GM23338 (cell line): Measurements from ENCODE around the gene ZSCAN5B.

ENCODE experiments used
- CTCF ChIP-seq, 2 experiments: fragments of 200-600 bp in 1 of 2; sonication (generic) in 1 of 2; conservative IDR thresholded peaks; 2 replicates each; pipeline versions ENCODE4 v1.5.1 to v1.6.1; 2016 to 2017; ENCODE audit warnings: antibody characterized with exemption in 2 of 2, low read depth in 2 of 2, mild to moderate bottlenecking in 2 of 2, moderate library complexity in 1 of 2
- EZH2 ChIP-seq: fragments of 200-600 bp; sonication (generic); IDR thresholded peaks from one replicate; pipeline ENCODE4 v1.8.0; 2017; ENCODE audit warnings: antibody characterized with exemption, mild to moderate bottlenecking, low read depth; ENCODE audit not compliant: unreplicated experiment
- EZH2phosphoT487 ChIP-seq: fragments of 200-600 bp; sonication (generic); IDR thresholded peaks from one replicate; pipeline ENCODE4 v1.8.1; 2018; ENCODE audit warnings: antibody characterized with exemption; ENCODE audit not compliant: unreplicated experiment
- POLR2AphosphoS5 ChIP-seq: IDR thresholded peaks from 2 replicates; pipeline ENCODE4 v1.6.1; 2016; ENCODE audit warnings: antibody characterized with exemption, low read depth
- REST ChIP-seq: IDR thresholded peaks from one replicate; pipeline ENCODE4 v1.6.1; 2018; ENCODE audit warnings: antibody characterized with exemption; ENCODE audit not compliant: unreplicated experiment
- ZNF114 ChIP-seq: fragments of 250-450 bp; sonication (Bioruptor Pico); IDR thresholded peaks from 2 replicates; pipeline ENCODE4 v1.5.0; 2020; ENCODE audit warnings: mild to moderate bottlenecking, moderate library complexity
- ZNF331 ChIP-seq: fragments of 250-450 bp; sonication (Bioruptor Pico); IDR thresholded peaks from 2 replicates; pipeline ENCODE4 v1.5.0; 2020; ENCODE audit warnings: low read depth, mild to moderate bottlenecking, moderate library complexity
- ZNF462 ChIP-seq: fragments of 250-450 bp; sonication (Bioruptor Pico); IDR thresholded peaks from 2 replicates; pipeline ENCODE4 v1.5.0; 2020; ENCODE audit warnings: mild to moderate bottlenecking, moderate library complexity

DNA sequence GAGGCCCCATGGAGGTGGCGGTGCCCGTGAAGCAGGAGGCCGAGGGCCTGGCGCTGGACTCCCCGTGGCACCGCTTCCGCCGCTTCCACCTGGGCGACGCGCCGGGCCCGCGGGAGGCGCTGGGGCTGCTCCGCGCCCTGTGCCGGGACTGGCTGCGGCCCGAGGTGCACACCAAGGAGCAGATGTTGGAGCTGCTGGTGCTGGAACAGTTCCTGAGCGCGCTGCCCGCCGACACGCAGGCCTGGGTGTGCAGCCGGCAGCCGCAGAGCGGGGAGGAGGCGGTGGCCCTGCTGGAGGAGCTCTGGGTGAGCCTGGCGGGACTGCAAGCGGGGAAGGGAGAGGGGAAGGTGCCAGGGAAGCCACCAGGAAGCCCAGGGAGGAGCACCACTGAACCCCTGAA lies 50.7 kb downstream of the ZSCAN5B start:
- no peak for TF ChIP-seq EZH2phosphoT487
- TF ChIP-seq CTCF (conservative IDR thresholded peaks at IDR 0.05; ENCODE audit: low read depth in 2 of 2), result no peak
- TF ChIP-seq REST, result no peak
- TF ChIP-seq ZNF331, result no peak
- no peak for TF ChIP-seq POLR2AphosphoS5
- TF ChIP-seq ZNF114 (CRISPR knock-in tag), result no peak
- no peak for TF ChIP-seq EZH2
- TF ChIP-seq ZNF462 (CRISPR knock-in tag), result no peak
